Right lung (tissue), 10 donors: Measurements from ENCODE around the gene HSD11B2. TPM values are rescaled to one million over a fixed set of nuclear protein-coding genes. Genes with fewer than 3 reads are reported as not detected.

ENCODE experiments used
- DNase-seq, 2 donors: peaks; one replicate each; pipeline ENCODE4 v3.0.0-alpha.2; 2013
- long read RNA-seq, 8 donors: transcript quantifications; one replicate each; lab custom pipeline, GENCODE V29; 2026
- polyA plus RNA-seq, 5 donors: library from polyadenylated mRNA; unstranded; fragments of 120-200 nt; gene quantifications; one replicate each; pipeline versions ENCODE4 v1.2.1 to v1.2.3, GENCODE V29; 2013; ENCODE audit warnings: inconsistent platforms in 1 of 5, low replicate concordance in 1 of 5; ENCODE audit not compliant: insufficient read length in 5 of 5, insufficient read depth in 1 of 5

HSD11B2 gene
- 10 to 100 TPM; 31.9 to 86.2 (median 58.9) TPM for polyA plus RNA-seq
- long read RNA-seq, donor 1, transcript HSD11B2-201 (5 exons, 1,900 nt): major isoform, 19 of 79 reads
- long read RNA-seq, donor 1, partial matches to known transcripts: 60 of 79 reads
- long read RNA-seq, donor 1, other reads (novel, unspliced or antisense): 0 of 79 reads
- long read RNA-seq, donor 2, transcript HSD11B2-201 (5 exons, 1,900 nt): major isoform, 13 of 35 reads
- long read RNA-seq, donor 2, partial matches to known transcripts: 0 of 35 reads
- long read RNA-seq, donor 2, other reads (novel, unspliced or antisense): 22 of 35 reads
- long read RNA-seq, donor 3, transcript HSD11B2-201 (5 exons, 1,900 nt): major isoform, 12 of 18 reads
- long read RNA-seq, donor 3, partial matches to known transcripts: 6 of 18 reads
- long read RNA-seq, donor 3, other reads (novel, unspliced or antisense): 0 of 18 reads
- long read RNA-seq, donor 4, transcript HSD11B2-201 (5 exons, 1,900 nt): major isoform, 14 of 20 reads
- long read RNA-seq, donor 4, partial matches to known transcripts: 6 of 20 reads
- long read RNA-seq, donor 4, other reads (novel, unspliced or antisense): 0 of 20 reads
- long read RNA-seq, donor 5, transcript HSD11B2-201 (5 exons, 1,900 nt): major isoform, 8 of 8 reads
- long read RNA-seq, donor 5, partial matches to known transcripts: 0 of 8 reads
- long read RNA-seq, donor 5, other reads (novel, unspliced or antisense): 0 of 8 reads
- long read RNA-seq, donor 6, transcript HSD11B2-201 (5 exons, 1,900 nt): major isoform, 24 of 29 reads
- long read RNA-seq, donor 6, partial matches to known transcripts: 5 of 29 reads
- long read RNA-seq, donor 6, other reads (novel, unspliced or antisense): 0 of 29 reads
- long read RNA-seq, donor 7, transcript HSD11B2-201 (5 exons, 1,900 nt): major isoform, 6 of 11 reads
- long read RNA-seq, donor 7, partial matches to known transcripts: 5 of 11 reads
- long read RNA-seq, donor 7, other reads (novel, unspliced or antisense): 0 of 11 reads
- long read RNA-seq, donor 8, transcript HSD11B2-201 (5 exons, 1,900 nt): major isoform, 10 of 10 reads
- long read RNA-seq, donor 8, partial matches to known transcripts: 0 of 10 reads
- long read RNA-seq, donor 8, other reads (novel, unspliced or antisense): 0 of 10 reads

DNA sequence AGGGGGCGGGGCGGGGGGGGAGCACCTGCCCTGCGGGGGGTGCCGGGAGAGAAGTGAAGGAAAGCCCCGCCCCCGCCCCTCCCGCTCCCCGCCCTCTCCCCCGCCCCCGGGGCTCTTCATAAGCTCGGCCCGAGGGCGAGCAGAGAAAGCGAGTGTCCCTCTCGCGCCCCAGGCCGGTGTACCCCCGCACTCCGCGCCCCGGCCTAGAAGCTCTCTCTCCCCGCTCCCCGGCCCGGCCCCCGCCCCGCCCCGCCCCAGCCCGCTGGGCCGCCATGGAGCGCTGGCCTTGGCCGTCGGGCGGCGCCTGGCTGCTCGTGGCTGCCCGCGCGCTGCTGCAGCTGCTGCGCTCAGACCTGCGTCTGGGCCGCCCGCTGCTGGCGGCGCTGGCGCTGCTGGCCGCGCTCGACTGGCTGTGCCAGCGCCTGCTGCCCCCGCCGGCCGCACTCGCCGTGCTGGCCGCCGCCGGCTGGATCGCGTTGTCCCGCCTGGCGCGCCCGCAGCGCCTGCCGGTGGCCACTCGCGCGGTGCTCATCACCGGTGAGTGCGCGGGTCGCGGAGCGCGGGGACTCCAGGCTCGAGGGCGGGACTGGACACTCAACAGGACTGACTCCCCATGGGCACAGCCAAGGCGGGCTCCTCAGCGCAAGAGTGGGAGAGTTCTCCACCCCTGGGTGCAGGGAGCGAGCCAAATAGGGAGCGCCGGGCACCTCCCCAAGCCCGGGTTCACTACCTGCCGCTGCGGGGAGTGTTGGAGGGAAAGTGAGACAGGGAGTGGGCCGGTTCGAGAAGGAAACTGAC lies at the start of gene HSD11B2:
Gene HSD11B2 (plus strand): TSS at position 145 of the 798 bp plus-strand sequence. CDS start 128 bp downstream, at position 273.
- DNase-seq: no peak

- DNase-seq: no peak
These were observed 47.6 kb upstream of the HSD11B2 start for GRCh38 chr16:67383284-67383683.

DNA sequence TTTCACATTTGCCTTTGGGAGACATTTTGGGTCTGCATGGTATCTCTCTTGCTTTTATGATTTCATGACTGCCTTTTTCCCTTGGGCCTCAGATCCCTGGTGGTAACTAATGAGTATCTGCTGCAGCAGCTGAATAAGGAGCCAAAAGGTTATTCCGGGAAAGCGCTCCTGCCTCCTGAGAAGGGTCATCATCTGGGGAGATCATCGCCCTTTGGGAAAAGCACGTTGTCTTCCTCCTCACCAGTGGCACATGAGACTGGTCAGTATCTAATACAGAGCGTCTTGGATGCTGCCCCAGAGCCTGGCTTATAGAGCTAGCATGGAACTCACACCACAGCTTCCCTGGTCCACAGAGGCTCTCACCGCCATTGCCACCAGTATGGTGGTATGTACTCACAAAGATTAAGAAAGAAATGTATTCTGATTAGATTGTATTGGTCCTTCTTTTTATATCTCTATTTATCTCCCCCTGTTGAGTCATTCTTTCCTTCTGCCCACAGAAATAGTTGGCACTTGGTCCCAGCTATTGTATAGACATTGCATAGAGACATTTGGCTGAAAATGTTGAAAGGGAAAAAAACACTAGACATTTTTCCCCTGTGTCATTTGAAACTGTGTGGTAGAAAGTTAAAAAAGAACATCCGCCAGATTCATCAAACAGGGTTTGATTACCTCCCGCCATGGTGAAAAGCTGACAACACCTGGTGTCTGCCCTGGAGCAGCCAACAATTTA lies 46.0 kb upstream of the HSD11B2 start:
- no peak for DNase-seq

DNA sequence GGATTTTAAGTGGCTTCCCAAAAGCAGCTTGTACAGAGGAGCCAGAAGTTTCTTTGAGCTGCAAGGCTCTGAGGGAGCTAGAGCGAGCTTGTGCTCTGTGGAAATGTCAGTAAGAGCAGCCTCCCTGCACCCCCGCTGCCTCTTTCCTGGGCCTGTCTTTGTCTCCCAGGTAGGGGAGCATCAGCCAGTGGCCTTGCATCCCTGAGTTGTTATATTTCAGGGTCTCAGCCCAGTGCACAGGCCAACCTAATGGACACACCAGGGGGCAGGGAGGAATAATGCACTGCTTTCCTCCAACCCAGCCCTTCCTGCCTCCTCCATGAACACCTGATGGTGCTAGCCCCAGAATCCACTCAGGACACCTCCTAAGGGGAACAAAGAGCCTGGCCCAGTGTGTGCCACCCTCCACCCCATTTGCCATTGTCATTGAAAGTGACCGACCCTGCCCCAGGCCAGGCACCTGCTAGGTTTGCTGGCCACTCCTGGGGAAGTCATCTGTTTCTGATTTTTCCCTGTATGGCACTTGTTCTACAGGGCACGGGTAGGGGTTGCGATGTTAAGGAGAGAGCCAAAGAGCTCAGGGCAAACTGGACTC lies 44.0 kb upstream of the HSD11B2 start:
- DNase-seq: no peak

- no peak for DNase-seq
These were observed 43.3 kb upstream of the HSD11B2 start for GRCh38 chr16:67387479-67388079.

- no peak for DNase-seq
These were observed 42.7 kb upstream of the HSD11B2 start for GRCh38 chr16:67388191-67388590.

- no peak for DNase-seq
These were observed 42.3 kb upstream of the HSD11B2 start for GRCh38 chr16:67388591-67388990.

DNA sequence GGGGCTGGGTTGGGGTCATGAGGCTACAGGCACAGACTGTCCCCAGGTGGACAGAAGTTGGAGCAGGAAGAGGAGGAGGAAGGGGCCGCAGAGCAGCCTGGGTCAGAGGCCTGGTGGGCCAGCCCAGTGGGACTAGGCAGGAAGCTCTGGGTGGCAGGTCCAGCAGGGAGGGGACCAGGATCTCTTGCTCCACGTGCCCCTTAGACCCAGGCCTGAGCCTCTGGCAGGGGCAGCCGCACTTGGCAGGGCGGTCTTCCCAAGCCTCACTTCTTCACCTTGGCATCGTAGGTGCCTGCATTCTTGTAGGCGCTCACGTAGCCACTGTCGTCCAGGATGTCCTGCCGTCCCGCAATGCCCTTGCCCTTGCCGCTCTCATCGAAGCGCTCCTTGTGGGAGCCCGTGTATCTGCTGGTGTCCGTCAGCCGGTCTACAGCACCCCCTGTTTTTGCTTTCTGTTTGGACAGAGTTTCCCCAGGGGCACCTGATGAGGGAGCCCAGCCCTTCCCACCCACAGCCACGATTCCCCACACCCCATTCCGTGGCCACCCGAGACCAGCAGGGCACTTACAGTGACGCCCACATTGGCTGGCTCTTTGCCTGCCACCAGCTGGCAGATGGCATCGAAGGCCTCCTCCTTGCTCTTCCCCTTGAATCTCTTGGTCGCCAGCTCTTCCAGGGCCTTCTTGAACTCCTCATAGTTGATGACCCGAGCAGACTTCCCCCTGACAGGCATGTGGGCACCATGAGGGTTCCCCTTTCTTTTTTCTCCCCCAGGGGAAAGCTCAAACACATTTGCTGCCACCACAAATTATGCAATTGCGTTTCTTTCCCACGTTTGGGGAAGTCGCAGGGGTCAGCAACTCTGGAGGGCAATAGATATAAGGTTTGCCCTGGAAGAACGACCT lies 40.8 kb upstream of the HSD11B2 start:
- DNase-seq: no peak

DNA sequence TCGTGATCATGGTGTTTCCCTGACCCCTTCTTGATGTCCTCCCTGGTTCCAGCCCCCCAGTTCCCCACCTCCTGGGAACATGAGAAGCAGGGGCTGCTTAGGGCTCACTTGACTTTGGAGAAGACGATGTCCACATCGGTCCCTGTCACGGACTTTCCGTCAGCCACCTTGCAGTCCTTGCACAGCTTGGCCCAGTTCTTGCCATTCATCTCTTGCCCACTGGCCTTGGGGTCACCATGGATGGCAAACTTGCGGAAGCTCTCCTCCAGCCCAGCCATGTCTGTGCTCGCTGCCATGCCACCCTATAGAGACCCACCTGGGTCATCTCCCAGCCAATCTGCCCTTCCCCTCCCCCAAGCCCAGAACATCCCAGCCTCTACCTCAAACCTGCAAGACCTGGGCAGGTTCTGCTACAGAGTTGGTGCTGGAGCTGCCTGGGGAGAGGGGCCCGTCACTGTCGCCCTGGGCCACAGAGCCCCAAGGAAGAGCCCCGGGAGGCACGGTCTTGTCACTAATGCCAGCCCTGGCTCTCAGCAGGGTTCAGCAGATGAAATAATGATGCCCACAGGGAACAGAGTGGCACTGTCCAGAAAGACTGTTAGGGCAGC lies 40.0 kb upstream of the HSD11B2 start:
- no peak for DNase-seq

- DNase-seq: no peak
These were observed 39.3 kb upstream of the HSD11B2 start for GRCh38 chr16:67391424-67392300.

DNA sequence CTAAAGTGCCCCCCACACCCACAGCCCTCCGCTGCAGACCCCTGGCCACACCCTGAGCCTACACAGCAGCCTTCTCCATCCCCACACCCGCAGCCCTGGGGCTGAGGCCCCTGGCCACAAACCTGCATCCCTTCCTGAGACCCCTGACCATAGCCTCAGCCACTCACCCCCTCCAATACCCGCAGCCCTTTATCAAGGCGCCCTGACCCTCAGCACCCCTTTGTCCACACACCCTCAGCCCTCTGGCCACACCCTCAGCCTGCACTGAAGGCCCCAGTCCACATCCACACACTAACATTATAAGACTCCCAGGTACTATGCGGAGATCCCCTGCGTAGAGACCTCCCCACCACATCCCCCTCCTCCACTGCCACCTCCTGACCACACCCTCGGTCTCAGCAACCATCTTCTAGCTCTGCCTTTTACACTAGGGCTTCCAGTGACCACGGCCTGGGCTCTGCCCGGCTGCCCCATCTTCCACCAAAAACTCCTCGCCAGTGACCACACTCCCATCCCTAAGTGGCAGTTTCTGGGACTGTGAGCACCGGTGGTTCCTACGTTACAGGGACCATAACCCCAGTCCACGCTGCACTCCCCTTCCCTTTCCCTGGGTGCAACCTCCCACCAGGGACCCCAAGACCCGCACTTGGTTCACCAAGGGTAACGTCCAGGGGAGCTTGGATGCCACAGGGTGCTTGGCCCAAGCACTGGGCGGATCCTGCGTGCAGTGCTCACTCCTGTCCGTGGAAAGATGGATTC lies 38.4 kb upstream of the HSD11B2 start:
- no peak for DNase-seq

DNA sequence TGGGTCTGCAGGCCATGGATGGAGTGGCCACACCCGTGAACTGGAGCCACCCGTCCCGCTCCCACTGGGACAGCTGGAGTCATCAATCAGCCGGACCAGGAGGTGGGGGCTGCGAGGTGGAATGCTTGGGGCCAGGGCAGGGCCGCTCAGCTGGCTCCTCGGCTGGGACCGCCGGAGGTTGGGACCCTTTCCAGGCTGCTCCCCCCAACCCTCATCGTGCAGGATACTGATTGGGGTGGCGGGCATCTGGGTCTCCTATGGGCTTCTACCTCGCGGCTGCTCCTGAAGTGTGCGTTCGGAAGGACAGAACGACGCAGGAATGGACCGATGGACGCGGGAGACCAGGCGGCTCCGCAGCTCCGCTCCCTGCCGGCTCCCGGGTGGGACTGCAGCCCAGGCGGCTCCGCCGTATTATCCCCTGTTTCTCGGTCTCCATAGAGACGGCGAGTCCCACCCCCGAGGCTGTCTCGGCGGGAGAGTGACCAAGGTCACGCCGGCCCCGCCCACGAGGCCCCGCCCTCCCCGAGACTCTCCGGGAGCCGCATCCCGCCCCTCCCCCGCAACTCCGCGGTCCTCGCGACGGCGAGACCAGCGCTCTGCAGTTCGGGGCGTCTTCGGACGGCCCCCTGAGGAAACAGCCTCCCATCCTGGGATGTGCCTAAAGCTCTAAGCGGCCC lies 37.7 kb upstream of the HSD11B2 start, which contains the start of gene TPPP3:
Gene TPPP3 (minus strand): TSS at position 388 of the 677 bp plus-strand sequence. CDS start 2,387 bp downstream, outside the sequence.
- peak; percentile 87 to 88 for DNase-seq

GRCh38 chr16:67393788-67394154 lies 37.1 kb upstream of the HSD11B2 start:
- no peak for DNase-seq

DNA sequence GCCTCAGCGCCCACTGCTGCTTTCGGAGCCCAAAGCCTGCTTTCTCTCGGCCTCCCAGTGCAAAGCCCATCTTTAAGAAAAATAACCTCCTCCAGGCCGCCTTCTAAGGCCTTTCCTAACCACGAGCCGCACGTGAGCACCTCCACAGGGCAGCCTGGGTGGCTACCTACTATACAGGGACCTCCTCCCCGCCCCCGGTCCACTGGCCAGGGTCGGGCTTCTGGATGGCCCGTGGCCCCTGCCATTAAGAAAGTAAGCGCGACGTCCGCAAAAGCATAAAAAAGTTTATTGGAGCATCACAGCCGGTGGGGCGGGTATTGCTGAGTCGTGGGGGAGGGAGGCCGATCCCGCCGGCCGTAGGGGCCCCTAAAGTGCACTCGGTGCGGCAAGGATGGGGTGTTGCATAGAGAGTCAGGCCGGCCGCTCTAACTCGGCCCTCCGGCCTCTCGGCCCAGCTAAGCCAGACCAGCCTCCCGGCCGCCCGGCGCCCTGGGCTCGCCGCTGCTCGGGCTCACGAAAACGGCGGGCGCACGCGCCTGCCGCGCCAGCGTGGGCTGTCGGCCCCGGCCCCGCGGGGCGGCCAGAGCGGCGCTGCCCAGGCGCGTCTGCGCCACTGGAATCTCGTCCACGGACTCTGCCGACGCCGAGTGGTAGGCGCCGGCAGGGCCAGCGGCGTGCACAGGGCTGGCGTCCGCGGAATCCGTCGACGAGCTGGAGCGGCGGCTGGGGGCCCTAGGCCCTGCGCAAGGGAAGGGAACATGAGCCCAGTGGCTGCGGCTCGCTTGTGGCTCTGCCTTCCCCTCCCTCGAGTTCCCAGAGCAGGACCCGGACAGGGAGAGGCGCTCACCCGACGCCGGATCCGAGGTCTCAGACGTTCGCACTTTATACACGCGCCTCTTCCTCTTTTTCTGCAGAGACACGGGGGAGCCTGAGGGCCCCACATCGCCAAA lies 36.5 kb upstream of the HSD11B2 start:
- DNase-seq: no peak
